Choroid plexus epithelial cell (primary cell): ENCODE results near the gene DSTN.

Experiments used
- DNase-seq: peaks from one replicate; pipeline ENCODE4 v3.0.0-alpha.2; 2010; ENCODE audit warnings: low read depth
- H3K4me3 ChIP-seq: 2 replicates; pipeline ENCODE4 v1.5.1; 2011; ENCODE audit warnings: low read depth, mild to moderate bottlenecking, control low read depth, low read length, moderate library complexity
- TF ChIP-seq, protein P1 (sequence below): conservative IDR thresholded peaks from 2 replicates; pipeline ENCODE4 v1.5.1; 2011; ENCODE audit warnings: low read depth, mild to moderate bottlenecking, control low read depth, inconsistent platforms, low read length, moderate library complexity

The DSTN gene

DNA sequence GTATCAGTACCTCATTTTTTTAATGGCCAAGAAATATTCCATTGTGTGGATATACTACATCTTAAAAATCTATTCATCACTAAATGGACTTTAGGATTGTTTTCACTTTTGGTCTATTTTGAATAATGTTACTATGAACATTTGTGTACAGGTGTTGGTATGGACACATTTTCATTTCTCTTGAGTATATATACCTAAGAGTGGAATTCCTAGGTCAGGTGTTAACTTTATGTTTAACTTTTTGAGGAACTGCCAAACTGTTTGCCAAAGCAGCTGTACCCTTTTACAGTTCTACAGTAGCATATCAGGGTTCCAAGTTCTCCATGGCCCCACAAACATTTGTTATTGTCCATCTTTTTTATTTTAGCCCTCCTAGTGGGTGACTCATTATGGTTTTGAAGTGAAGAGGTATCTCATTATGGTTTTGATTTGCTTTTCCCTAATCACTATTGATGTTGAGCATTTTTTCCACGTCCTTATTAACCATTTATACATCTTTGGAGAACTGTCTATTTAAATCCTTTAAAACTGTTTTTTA is 28.2 kb downstream of the DSTN start:
- no peak overlapping the region for H3K4me3 ChIP-seq
- TF ChIP-seq, protein P1, sequence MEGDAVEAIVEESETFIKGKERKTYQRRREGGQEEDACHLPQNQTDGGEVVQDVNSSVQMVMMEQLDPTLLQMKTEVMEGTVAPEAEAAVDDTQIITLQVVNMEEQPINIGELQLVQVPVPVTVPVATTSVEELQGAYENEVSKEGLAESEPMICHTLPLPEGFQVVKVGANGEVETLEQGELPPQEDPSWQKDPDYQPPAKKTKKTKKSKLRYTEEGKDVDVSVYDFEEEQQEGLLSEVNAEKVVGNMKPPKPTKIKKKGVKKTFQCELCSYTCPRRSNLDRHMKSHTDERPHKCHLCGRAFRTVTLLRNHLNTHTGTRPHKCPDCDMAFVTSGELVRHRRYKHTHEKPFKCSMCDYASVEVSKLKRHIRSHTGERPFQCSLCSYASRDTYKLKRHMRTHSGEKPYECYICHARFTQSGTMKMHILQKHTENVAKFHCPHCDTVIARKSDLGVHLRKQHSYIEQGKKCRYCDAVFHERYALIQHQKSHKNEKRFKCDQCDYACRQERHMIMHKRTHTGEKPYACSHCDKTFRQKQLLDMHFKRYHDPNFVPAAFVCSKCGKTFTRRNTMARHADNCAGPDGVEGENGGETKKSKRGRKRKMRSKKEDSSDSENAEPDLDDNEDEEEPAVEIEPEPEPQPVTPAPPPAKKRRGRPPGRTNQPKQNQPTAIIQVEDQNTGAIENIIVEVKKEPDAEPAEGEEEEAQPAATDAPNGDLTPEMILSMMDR, result no peak
- DNase-seq, result no peak

- TF ChIP-seq, protein P1, result no peak
- no peak for DNase-seq
- H3K4me3 ChIP-seq, result no peak overlapping the region
Measured at GRCh38 chr20:17601957-17602356, 32.1 kb downstream of the DSTN start.

DNA sequence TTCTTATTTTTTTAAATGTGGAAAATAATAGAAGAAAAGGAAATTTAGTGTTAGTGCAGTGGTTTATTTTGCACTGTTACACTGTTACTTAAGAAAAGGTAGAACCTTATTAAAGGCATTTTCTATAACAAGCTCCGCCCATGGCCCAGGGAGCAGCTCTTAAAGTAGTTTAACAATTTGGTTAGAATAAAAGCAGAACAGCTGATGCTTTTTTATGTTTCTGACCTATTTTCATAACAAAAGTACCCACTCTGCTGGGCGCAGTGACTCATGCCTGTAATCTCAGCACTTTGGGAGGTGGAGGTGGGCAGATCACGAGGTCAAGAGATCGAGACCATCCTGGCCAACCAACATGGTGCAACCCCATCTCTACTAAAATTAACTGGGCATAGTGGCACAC is 32.6 kb downstream of the DSTN start:
- TF ChIP-seq, protein P1, result no peak
- no peak for DNase-seq
- no peak overlapping the region for H3K4me3 ChIP-seq

DNA sequence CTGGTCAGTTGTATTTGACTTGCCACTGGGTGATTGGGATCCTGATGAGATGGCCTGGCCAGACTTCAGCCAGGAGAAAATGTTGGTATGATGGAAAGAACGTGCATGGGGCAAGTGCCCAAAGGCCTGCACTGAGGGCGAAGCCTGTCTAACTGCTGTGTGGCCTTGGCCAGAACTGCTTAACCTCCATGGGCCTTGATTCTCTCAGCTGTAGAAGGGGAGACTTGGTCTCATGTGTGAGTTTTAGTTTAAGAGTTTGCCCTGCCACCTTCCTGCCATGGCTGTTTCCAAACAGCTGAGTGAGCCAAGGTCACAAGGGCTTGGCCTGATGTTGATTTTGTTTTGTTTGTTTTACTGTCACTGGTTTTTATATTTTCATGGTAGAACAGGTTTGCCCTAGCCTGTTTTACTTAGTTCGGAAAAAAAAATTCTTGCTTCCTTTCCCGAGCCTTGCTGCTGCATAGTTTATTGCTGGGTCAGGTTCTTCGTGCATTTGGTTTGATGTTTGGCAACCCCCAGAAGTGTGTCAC is 35.3 kb downstream of the DSTN start:
- TF ChIP-seq, protein P1, result no peak
- DNase-seq, result no peak

DNA sequence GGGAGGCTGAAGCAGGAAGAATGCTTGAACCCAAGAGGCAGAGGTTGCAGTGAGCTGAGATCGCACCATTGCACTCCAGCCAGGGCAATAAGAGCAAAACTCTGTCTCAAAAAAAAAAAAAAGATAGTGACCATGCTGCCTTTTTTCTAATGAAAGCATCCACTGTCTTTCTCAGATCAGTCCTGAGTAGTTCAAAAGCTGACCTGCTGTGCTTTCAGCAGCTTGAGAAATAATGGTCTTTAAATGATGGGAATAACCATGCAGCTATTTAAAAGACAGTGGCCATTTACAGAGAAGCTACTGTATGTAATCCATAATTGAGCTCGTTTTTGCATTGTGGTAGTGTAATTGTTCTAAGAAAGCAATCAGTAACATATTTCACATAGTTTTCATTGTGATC is 36.1 kb downstream of the DSTN start:
- TF ChIP-seq, protein P1, result no peak
- no peak overlapping the region for H3K4me3 ChIP-seq
- no peak for DNase-seq

More for the DNA sequence above, 35.3 kb downstream of the DSTN start:
- no peak overlapping the region for H3K4me3 ChIP-seq

DNA sequence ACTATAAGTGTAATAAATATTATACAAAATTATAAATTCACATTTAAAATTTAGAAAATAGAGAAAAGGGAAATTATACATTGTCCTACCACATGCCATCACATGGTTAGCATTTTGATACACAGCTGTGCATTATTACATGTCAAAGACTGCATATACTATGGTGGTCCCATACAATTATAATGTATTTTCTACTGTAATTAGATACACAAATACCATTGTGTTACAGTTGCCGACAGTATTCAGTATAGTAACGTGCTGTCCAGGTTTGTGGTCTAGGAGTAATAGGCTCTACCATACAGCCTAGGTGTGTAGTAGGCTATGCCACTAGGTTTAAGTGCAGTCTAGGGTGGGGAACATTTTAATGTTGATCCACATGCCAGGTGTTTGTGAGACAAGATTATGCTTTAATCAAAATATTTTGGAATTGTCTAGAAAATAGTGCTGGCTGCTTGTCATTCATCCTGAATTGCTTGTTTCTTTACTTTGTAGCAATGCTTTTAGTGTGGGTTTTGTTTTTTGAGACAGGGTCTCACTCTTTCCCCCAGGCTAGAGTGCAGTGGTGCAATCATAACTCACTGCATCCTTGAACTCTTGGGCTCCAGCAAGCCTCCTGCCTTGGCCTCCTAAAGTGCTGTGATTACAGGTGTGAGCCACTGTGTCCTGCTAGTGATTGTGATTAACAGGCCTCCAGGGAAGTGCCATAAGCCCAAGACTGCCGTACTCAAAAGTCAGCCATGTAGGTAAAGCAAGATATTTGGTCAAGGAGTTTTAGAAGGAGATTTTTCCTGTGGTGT is 39.0 kb downstream of the DSTN start:
- TF ChIP-seq, protein P1, result no peak
- DNase-seq, result no peak
- no peak overlapping the region for H3K4me3 ChIP-seq
